PC-9 (cell line): ENCODE measurements around the gene RAE1. TPM values are rescaled to one million over a fixed set of nuclear protein-coding genes. Genes with fewer than 3 reads are reported as not detected.
A peak's percentile ranks its signal among the peaks of the same experiment; 100 is the strongest.

Source experiments
- BruUV-seq: library from RNA; stranded (reverse); fragments of 400-500 nt; replicated peaks from 2 replicates; lab custom pipeline; 2021; lab: Mats Ljungman, UMichigan
- CTCF ChIA-PET: fragments of 300-600 bp; sonication (Branson Sonifier 250); formaldehyde crosslinking; loops from one replicate; lab custom pipeline; 2022; ENCODE audit warnings: antibody characterized with exemption; lab: Charles Lee
- POLR2A ChIA-PET: fragments of 300-600 bp; sonication (Branson Sonifier 250); formaldehyde crosslinking; loops from one replicate; lab custom pipeline; 2022; ENCODE audit warnings: antibody characterized with exemption; ENCODE audit not compliant: unreplicated experiment; lab: Charles Lee
- DNase-seq, 2 experiments: peaks; one replicate each; pipeline versions ENCODE4 v3.0.0 to v3.0.0-alpha.2; 2015 to 2022; ENCODE audit warnings: mixed read lengths in 1 of 2
- H2AFZ ChIP-seq: fragments of 200-600 bp; sonication (generic); 2 replicates; pipeline ENCODE4 v1.8.1; 2017; ENCODE audit warnings: antibody characterized with exemption
- H3F3A ChIP-seq: fragments of 200-600 bp; sonication (generic); 2 replicates; pipeline ENCODE4 v1.8.1; 2017; ENCODE audit warnings: antibody characterized with exemption, mild to moderate bottlenecking, low read depth; ENCODE audit not compliant: insufficient read depth
- H3K27ac ChIP-seq: fragments of 200-600 bp; sonication (generic); 2 replicates; pipeline ENCODE4 v1.6.1; 2016; ENCODE audit warnings: mixed run types
- H3K27me3 ChIP-seq: fragments of 200-600 bp; sonication (generic); 2 replicates; pipeline ENCODE4 v1.6.1; 2016; ENCODE audit warnings: low read depth, mixed run types; ENCODE audit not compliant: insufficient read depth
- H3K36me3 ChIP-seq: fragments of 200-600 bp; sonication (generic); 2 replicates; pipeline ENCODE4 v1.6.1; 2016; ENCODE audit warnings: low read depth, mixed run types
- H3K4me1 ChIP-seq: fragments of 200-600 bp; sonication (generic); replicated peaks from 2 replicates; pipeline ENCODE4 v1.6.1; 2016; ENCODE audit warnings: mixed run types; ENCODE audit not compliant: insufficient read depth
- H3K4me2 ChIP-seq: fragments of 200-600 bp; sonication (generic); 2 replicates; pipeline ENCODE4 v1.6.1; 2017; ENCODE audit warnings: mixed run types
- H3K4me3 ChIP-seq: fragments of 200-600 bp; sonication (generic); 2 replicates; pipeline ENCODE4 v1.6.1; 2016; ENCODE audit warnings: mixed run types
- H3K79me2 ChIP-seq: fragments of 200-600 bp; sonication (generic); 2 replicates; pipeline ENCODE4 v1.6.1; 2017; ENCODE audit warnings: low read depth, mixed run types
- H3K9me2 ChIP-seq: fragments of 200-600 bp; sonication (generic); 2 replicates; pipeline ENCODE4 v1.8.1; 2017; ENCODE audit warnings: mild to moderate bottlenecking; ENCODE audit not compliant: insufficient read depth
- H3K9me3 ChIP-seq: fragments of 200-600 bp; sonication (generic); 2 replicates; pipeline ENCODE4 v1.8.1; 2016; ENCODE audit warnings: low read depth; ENCODE audit not compliant: insufficient read depth
- H4K20me1 ChIP-seq: fragments of 200-600 bp; sonication (generic); 2 replicates; pipeline ENCODE4 v1.8.1; 2017; ENCODE audit not compliant: insufficient read depth
- EZH2 ChIP-seq: fragments of 200-600 bp; sonication (generic); IDR thresholded peaks from 2 replicates; pipeline ENCODE4 v1.8.0; 2017; ENCODE audit warnings: antibody characterized with exemption, low read depth
- intact Hi-C: fragments of 100-400 bp; cut with micrococcal nuclease; formaldehyde crosslinking; loops from one replicate; pipeline ENCODE4 v1.10.0; 2022; ENCODE audit not compliant: unreplicated experiment
- total RNA-seq: library from RNA; stranded (reverse); gene quantifications from 2 replicates; pipeline ENCODE4 v1.2.3, GENCODE V29; 2021
- TF ChIP-seq, protein P1 (sequence below): fragments of 200-600 bp; sonication (generic); conservative IDR thresholded peaks from 2 replicates; pipeline ENCODE4 v1.6.1; 2017; ENCODE audit warnings: mixed run types, antibody characterized with exemption, mild to moderate bottlenecking, moderate library complexity

The RAE1 gene
- total RNA-seq, 1 experiment from 2014 or later: 38.4 TPM

DNA sequence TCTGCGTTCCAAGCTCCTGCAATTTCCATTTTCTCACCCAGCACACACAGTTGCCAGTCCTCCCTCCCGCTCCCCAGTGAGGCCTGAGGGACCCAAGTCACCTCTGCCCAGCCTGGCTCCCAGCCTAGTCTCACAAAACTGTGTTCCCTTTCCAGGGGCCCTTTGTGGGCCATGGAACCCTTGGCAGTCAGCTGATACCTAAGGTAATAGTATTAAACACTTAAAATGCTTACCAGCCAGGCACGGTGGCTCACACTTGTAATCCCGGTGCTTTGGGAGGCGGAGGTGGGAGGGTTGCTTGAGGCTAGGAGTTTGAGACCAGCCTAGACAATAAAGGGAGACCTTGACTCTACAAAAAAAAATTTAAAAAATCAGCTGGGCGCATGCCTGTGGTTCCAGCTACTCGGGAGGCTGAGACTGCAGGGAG lies 36.9 kb downstream of the RAE1 start:
- H3K9me3 ChIP-seq: no peaks in the 10 kb centered on the region
- peaks cover 13% of the 10 kb centered on the region; the same call in 1 of the 2 replicates for H3F3A ChIP-seq
- H3K4me2 ChIP-seq: no peak overlapping the region
- H3K36me3 ChIP-seq: no peaks in the 10 kb centered on the region
- H3K9me2 ChIP-seq: no peaks in the 10 kb centered on the region
- no TSS peak for BruUV-seq
- no peak for DNase-seq
- intact Hi-C loops: no loop called here
- ChIA-PET POLR2A (no interaction called here), CTCF (no interaction called here)
- peaks cover 12% of the 10 kb centered on the region for H3K4me1 ChIP-seq
- no peaks in the 10 kb centered on the region for H3K27me3 ChIP-seq
- TF ChIP-seq, protein P1, sequence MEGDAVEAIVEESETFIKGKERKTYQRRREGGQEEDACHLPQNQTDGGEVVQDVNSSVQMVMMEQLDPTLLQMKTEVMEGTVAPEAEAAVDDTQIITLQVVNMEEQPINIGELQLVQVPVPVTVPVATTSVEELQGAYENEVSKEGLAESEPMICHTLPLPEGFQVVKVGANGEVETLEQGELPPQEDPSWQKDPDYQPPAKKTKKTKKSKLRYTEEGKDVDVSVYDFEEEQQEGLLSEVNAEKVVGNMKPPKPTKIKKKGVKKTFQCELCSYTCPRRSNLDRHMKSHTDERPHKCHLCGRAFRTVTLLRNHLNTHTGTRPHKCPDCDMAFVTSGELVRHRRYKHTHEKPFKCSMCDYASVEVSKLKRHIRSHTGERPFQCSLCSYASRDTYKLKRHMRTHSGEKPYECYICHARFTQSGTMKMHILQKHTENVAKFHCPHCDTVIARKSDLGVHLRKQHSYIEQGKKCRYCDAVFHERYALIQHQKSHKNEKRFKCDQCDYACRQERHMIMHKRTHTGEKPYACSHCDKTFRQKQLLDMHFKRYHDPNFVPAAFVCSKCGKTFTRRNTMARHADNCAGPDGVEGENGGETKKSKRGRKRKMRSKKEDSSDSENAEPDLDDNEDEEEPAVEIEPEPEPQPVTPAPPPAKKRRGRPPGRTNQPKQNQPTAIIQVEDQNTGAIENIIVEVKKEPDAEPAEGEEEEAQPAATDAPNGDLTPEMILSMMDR: no peak
- TF ChIP-seq EZH2: no peak
- no peak overlapping the region for H3K4me3 ChIP-seq
- H3K79me2 ChIP-seq: no peaks in the 10 kb centered on the region
- H2AFZ ChIP-seq: no peak overlapping the region
- no peak overlapping the region for H3K27ac ChIP-seq
- 0 out of 2 replicates have a peak, but pooled peaks cover 7% of the 10 kb centered on the region for H4K20me1 ChIP-seq

DNA sequence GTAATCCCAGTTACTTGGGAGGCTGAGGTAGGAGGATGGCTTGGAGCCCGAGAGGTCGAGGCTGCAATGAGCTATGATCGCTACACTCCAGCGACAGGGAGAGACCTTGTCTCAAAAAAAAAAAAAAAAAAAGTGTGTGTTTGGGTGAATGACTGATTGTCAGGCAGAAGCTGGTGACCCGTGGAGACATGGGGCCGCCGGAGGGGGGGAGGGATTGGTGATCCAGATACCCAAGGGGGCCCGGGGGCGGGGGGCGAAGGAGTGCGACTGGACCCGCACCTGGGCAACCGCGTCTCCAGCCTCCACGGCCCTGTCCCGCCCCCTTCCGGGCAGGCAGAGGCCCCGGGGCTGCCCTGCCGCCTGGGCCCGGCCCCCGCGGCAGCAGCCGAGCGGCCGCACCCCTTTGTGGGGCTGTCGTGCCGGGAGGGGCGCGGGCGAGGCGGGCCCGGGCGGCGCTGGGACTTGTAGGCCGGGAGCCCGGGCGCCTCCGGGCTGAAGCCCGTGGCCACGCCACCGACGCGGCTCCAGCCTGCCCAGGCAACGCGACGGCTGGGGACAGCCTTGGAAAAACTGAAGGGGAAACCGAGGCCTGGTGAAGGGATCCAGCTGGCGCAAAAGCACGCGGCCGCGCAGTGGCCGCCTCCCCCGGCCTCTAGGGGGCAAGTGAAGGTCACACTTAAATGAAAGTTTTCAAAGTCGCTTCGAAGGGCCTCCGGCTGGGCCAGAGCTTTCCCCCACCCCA lies 38.1 kb downstream of the RAE1 start:
- CTCF ChIA-PET: interaction anchor here (0.5 to 1.1 kb wide), 5 partner anchors 13 to 1255 kb away, joined by 5 to 7 read pairs (median 6); no protein-coding TSS in a partner anchor
- no peaks in the 10 kb centered on the region for H3K27me3 ChIP-seq
- H3K9me3 ChIP-seq: no peaks in the 10 kb centered on the region
- no peak overlapping the region for H3K27ac ChIP-seq
- peak overlapping the region; percentile 86 for H3K4me2 ChIP-seq
- H3K36me3 ChIP-seq: no peaks in the 10 kb centered on the region
- peaks cover 12% of the 10 kb centered on the region for H3K4me1 ChIP-seq
- peaks cover 13% of the 10 kb centered on the region; the same call in 1 of the 2 replicates for H3F3A ChIP-seq
- peak overlapping the region; percentile 58 for H3K4me3 ChIP-seq
- intact Hi-C loops: no loop called here
- POLR2A ChIA-PET: interaction anchor here (0.6 to 0.7 kb wide), 3 partner anchors 47 to 247 kb away, joined by 8 to 43 read pairs (median 15); no protein-coding TSS in a partner anchor
- H3K9me2 ChIP-seq: no peaks in the 10 kb centered on the region
- peak overlapping the region; percentile 75 for H2AFZ ChIP-seq
- DNase-seq: peak; percentile 68 to 90
- BruUV-seq: no TSS peak
- H4K20me1 ChIP-seq: 0 out of 2 replicates have a peak, but pooled peaks cover 7% of the 10 kb centered on the region
- no peaks in the 10 kb centered on the region for H3K79me2 ChIP-seq
- no peak for TF ChIP-seq EZH2
- TF ChIP-seq, protein P1: no peak

DNA sequence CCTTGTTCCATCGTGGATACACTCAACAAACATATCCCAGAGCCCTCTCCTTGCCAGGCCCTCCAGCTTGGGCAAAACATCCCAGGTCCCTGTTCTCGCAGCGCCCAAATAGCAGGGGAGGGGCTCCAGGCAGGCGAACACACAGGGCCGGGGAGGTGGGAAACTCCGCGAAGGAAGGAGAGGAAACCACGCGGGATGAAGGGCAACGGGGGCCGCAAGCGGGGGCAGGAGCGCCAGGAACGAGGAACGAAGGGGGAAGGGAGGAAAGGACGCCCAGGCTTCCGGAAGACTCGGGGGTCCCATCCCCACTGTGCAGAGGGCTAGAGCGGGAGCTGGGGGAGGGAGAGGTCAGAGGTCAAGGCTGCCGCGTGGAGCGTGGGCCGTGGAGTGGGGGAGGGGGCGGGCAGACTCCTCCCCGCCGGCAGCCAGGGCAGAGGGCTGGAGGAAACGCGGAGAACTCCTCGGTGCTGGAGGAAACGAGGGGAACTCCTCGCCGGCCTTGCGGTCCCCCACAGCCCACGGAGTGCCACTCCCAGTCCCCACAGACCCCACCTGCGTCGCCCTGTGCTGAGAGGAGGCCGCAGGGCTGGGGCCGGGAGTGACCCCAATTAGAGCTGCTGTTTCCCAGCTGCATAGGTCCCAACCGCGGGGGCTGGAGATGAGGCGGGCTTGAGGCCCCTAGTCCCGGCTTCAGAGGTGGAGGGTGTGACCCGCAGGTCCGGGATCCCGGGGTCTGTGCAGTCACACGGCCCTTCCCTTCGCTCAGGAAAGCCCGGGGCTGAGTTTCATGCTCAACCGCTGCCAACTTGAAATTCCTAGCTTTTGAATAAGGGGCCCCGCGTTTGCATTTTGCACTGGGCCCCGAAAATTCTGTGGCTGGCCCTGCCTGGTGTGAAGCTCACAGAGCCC lies 38.9 kb downstream of the RAE1 start:
- CTCF ChIA-PET: interaction anchor here (1.3 kb wide), 1 partner anchor 84 kb away, joined by 3 read pairs; no protein-coding TSS in a partner anchor
- BruUV-seq: no TSS peak

More for the DNA sequence above, 38.9 kb downstream of the RAE1 start:
- Histone ChIP-seq H3K79me2 (no peaks in the 10 kb centered on the region), H3K4me2 (peak overlapping the region; percentile 86), H2AFZ (peak overlapping the region; percentile 75), H3K27ac (no peak overlapping the region), H3K9me3 (no peaks in the 10 kb centered on the region), H3K36me3 (no peaks in the 10 kb centered on the region), H3K27me3 (no peaks in the 10 kb centered on the region), H3K9me2 (no peaks in the 10 kb centered on the region), H4K20me1 (0 out of 2 replicates have a peak, but pooled peaks cover 7% of the 10 kb centered on the region), H3K4me1 (peaks cover 12% of the 10 kb centered on the region), H3K4me3 (peak overlapping the region; percentile 58; the same call in 1 of the 2 replicates), H3F3A (peaks cover 13% of the 10 kb centered on the region; the same call in 1 of the 2 replicates)
- TF ChIP-seq EZH2: no peak
- TF ChIP-seq, protein P1: no peak
- intact Hi-C loops: no loop called here
- DNase-seq: no peak
- POLR2A ChIA-PET: no interaction called here
